Neural cell (in vitro differentiated cells): ENCODE measurements around the gene SEC16A. TPM values are rescaled to one million over a fixed set of nuclear protein-coding genes. Genes with fewer than 3 reads are reported as not detected.

Source experiments
- H2AFZ ChIP-seq: fragments of 200-600, 300-800 bp; sonication (generic), shearing (Covaris generic); 2 replicates; pipeline ENCODE4 v1.6.0; 2014; ENCODE audit warnings: low read depth, mild to moderate bottlenecking, antibody characterized with exemption, low read length, moderate library complexity
- H3F3A ChIP-seq: fragments of 200-600 bp; shearing (Covaris generic); 2 replicates; pipeline ENCODE4 v1.6.1; 2016; ENCODE audit warnings: mild to moderate bottlenecking, moderate library complexity, mixed read lengths, antibody characterized with exemption, low read length; ENCODE audit not compliant: insufficient read depth, poor library complexity, severe bottlenecking
- H3K27ac ChIP-seq: fragments of 200-600, 300-800 bp; sonication (generic), shearing (Covaris generic); 2 replicates; pipeline ENCODE4 v1.5.1; 2014; ENCODE audit warnings: mild to moderate bottlenecking, low read length, moderate library complexity
- H3K27me3 ChIP-seq: fragments of 300-800, 200-600 bp; sonication (generic), shearing (Covaris generic); 2 replicates; pipeline ENCODE4 v1.6.0; 2014; ENCODE audit warnings: mild to moderate bottlenecking, low read depth, low read length, moderate library complexity; ENCODE audit not compliant: insufficient read depth
- H3K36me3 ChIP-seq: fragments of 300-800, 200-600 bp; sonication (generic), shearing (Covaris generic); 2 replicates; pipeline ENCODE4 v1.5.1; 2014; ENCODE audit warnings: mild to moderate bottlenecking, antibody characterized with exemption, low read length, moderate library complexity; ENCODE audit not compliant: insufficient read depth
- H3K4me2 ChIP-seq: fragments of 300-800, 200-600 bp; sonication (generic), shearing (Covaris generic); 2 replicates; pipeline ENCODE4 v1.6.0; 2014; ENCODE audit warnings: mild to moderate bottlenecking, low read length
- H3K4me3 ChIP-seq: fragments of 300-800, 200-600 bp; sonication (generic), shearing (Covaris generic); 2 replicates; pipeline ENCODE4 v1.5.1; 2014; ENCODE audit warnings: mild to moderate bottlenecking, low read length, moderate library complexity
- H3K79me2 ChIP-seq: fragments of 200-600 bp; shearing (Covaris generic); replicated peaks from 2 replicates; pipeline ENCODE4 v1.6.0; 2014; ENCODE audit warnings: mild to moderate bottlenecking, low read length, moderate library complexity; ENCODE audit not compliant: insufficient read depth
- H3K9ac ChIP-seq: fragments of 300-800, 200-600 bp; sonication (generic), shearing (Covaris generic); 2 replicates; pipeline ENCODE4 v1.6.1; 2016; ENCODE audit warnings: mild to moderate bottlenecking, low read length, mixed read lengths
- H3K9me2 ChIP-seq: fragments of 200-600 bp; shearing (Covaris generic); 2 replicates; pipeline ENCODE4 v1.6.1; 2016; ENCODE audit warnings: mild to moderate bottlenecking, low read length, mixed read lengths; ENCODE audit not compliant: insufficient read depth
- H3K9me3 ChIP-seq: fragments of 200-600, 300-800 bp; sonication (generic), shearing (Covaris generic); 2 replicates; pipeline ENCODE4 v1.6.1; 2016; ENCODE audit warnings: mild to moderate bottlenecking, mixed run types, low read length, moderate library complexity, mixed read lengths
- H4K20me1 ChIP-seq: fragments of 200-600 bp; shearing (Covaris generic); 2 replicates; pipeline ENCODE4 v1.6.1; 2016; ENCODE audit warnings: mild to moderate bottlenecking, mixed run types; ENCODE audit not compliant: insufficient read depth
- CTCF ChIP-seq: fragments of 450-650 bp; IDR thresholded peaks from 2 replicates; pipeline ENCODE4 v1.5.1; 2014; ENCODE audit warnings: antibody characterized with exemption, mild to moderate bottlenecking, moderate library complexity; ENCODE audit not compliant: poor library complexity, severe bottlenecking
- EP300 ChIP-seq: fragments of 450-650 bp; conservative IDR thresholded peaks from 2 replicates; pipeline ENCODE4 v1.6.1; 2014; ENCODE audit warnings: antibody characterized with exemption, mild to moderate bottlenecking, moderate library complexity; ENCODE audit not compliant: poor library complexity, severe bottlenecking
- EZH2 ChIP-seq: fragments of 200-600, 300-800 bp; shearing (Covaris generic), sonication (generic); IDR thresholded peaks from 2 replicates; pipeline ENCODE4 v1.6.1; 2014; ENCODE audit warnings: antibody characterized with exemption, low read length, borderline replicate concordance, mild to moderate bottlenecking; ENCODE audit not compliant: insufficient read depth, poor library complexity, severe bottlenecking
- MXI1 ChIP-seq: fragments of 450-650 bp; conservative IDR thresholded peaks from 2 replicates; pipeline ENCODE4 v1.6.1; 2014; ENCODE audit warnings: antibody characterized with exemption, mild to moderate bottlenecking; ENCODE audit not compliant: poor library complexity, severe bottlenecking
- POLR2AphosphoS5 ChIP-seq: IDR thresholded peaks from 2 replicates; pipeline ENCODE4 v1.6.1; 2012
- RAD21 ChIP-seq: fragments of 450-650 bp; conservative IDR thresholded peaks from 2 replicates; pipeline ENCODE4 v1.6.1; 2014; ENCODE audit warnings: antibody characterized with exemption, mild to moderate bottlenecking, moderate library complexity
- REST ChIP-seq: IDR thresholded peaks from 2 replicates; pipeline ENCODE4 v1.6.1; 2012; ENCODE audit warnings: borderline replicate concordance
- SMC3 ChIP-seq: fragments of 450-650 bp; conservative IDR thresholded peaks from 2 replicates; pipeline ENCODE4 v1.6.1; 2014; ENCODE audit warnings: antibody characterized with exemption, mild to moderate bottlenecking, moderate library complexity; ENCODE audit not compliant: poor library complexity
- TAF1 ChIP-seq: IDR thresholded peaks from 2 replicates; pipeline ENCODE4 v1.6.1; 2012; ENCODE audit warnings: low read depth
- polyA plus RNA-seq: library from polyadenylated mRNA; depleted of rRNA; stranded (reverse); fragments of >200 nt; gene quantifications from 2 replicates; pipeline ENCODE4 v1.2.3, GENCODE V29; 2014

SEC16A gene
- polyA plus RNA-seq, 1 donor from 2014 or later = 15.4 TPM

GRCh38 chr9:136470792-136471469 lies 11.9 kb downstream of the SEC16A start:
- TF ChIP-seq RAD21 = no peak
- no peak for TF ChIP-seq POLR2AphosphoS5
- TF ChIP-seq CTCF = no peak
- TF ChIP-seq MXI1 = no peak
- no peak for TF ChIP-seq TAF1
- no peak for TF ChIP-seq SMC3
- no peak for TF ChIP-seq EP300
- TF ChIP-seq EZH2 = no peak
- TF ChIP-seq REST = no peak
- H3K4me3 ChIP-seq = no peak overlapping the region
- H3K4me2 ChIP-seq = no peak overlapping the region
- H4K20me1 ChIP-seq = peaks cover 7% of the 10 kb centered on the region
- no peaks in the 10 kb centered on the region for H3F3A ChIP-seq
- peaks cover 4% of the 10 kb centered on the region for H3K36me3 ChIP-seq
- no peaks in the 10 kb centered on the region for H3K9me3 ChIP-seq
- peaks cover 10% of the 10 kb centered on the region for H3K79me2 ChIP-seq
- H3K9ac ChIP-seq = no peak overlapping the region
- no peak overlapping the region for H2AFZ ChIP-seq
- no peaks in the 10 kb centered on the region for H3K27me3 ChIP-seq
- no peak overlapping the region for H3K27ac ChIP-seq
- H3K9me2 ChIP-seq = no peaks in the 10 kb centered on the region

- H4K20me1 ChIP-seq = peaks cover 7% of the 10 kb centered on the region
- TF ChIP-seq POLR2AphosphoS5 (no peak), TAF1 (no peak), CTCF (no peak), EZH2 (no peak)
- H3K27me3 ChIP-seq = no peaks in the 10 kb centered on the region
- peaks cover 10% of the 10 kb centered on the region for H3K79me2 ChIP-seq
- H3K9me2 ChIP-seq = no peaks in the 10 kb centered on the region
- H3K9ac ChIP-seq = no peak overlapping the region
- H3K4me3 ChIP-seq = no peak overlapping the region
- no peaks in the 10 kb centered on the region for H3F3A ChIP-seq
- H3K4me2 ChIP-seq = no peak overlapping the region
- H3K9me3 ChIP-seq = no peaks in the 10 kb centered on the region
- no peak overlapping the region for H3K27ac ChIP-seq
- peaks cover 4% of the 10 kb centered on the region for H3K36me3 ChIP-seq
- no peak overlapping the region for H2AFZ ChIP-seq
Measured at GRCh38 chr9:136470356-136470755, 12.5 kb downstream of the SEC16A start.
